ENCODE measurements around the gene RMDN2. TPM values are rescaled to one million over a fixed set of nuclear protein-coding genes. Genes with fewer than 3 reads are reported as not detected.
A peak's percentile ranks its signal among the peaks of the same experiment; 100 is the strongest.
"Not testable (repeated sequence)": the region's sequence is repeated elsewhere in the genome, so short reads cannot be mapped to it uniquely, and the experiment has no call there.

RMDN2 gene
- total RNA-seq, 2 experiments from 2014 or later, result 2.8 to 3.2 TPM

DNA sequence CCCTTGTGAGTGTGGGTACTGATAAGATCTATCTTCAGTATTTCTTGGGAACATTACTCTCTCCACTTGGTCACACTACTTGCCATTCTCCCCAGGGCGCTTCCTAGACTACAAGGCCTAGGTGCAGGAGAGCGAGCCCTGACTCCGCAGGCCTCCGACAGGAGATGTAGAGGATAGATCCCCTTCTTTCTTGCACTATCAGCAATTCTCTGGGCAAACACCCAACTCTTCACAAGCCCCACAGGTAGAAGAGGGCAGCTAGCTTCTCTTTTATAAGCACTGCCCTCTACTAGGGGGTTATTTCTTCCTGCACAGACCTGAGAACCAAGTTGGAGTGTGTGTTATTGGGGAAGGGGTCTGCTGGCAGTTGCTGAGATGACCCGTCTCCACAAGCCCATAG is 10.7 kb upstream of the RMDN2 start:
- DNase-seq, result no peak
- H3K4me1 Mint-ChIP-seq, result no peaks in the 10 kb centered on the region
- no peak overlapping the region for H3K4me3 Mint-ChIP-seq
- no peaks in the 10 kb centered on the region for H3K36me3 Mint-ChIP-seq
- no peaks in the 10 kb centered on the region for H3K9me3 Mint-ChIP-seq
- no peak overlapping the region for H3K27ac Mint-ChIP-seq
- H3K27me3 Mint-ChIP-seq, result no peaks in the 10 kb centered on the region

DNA sequence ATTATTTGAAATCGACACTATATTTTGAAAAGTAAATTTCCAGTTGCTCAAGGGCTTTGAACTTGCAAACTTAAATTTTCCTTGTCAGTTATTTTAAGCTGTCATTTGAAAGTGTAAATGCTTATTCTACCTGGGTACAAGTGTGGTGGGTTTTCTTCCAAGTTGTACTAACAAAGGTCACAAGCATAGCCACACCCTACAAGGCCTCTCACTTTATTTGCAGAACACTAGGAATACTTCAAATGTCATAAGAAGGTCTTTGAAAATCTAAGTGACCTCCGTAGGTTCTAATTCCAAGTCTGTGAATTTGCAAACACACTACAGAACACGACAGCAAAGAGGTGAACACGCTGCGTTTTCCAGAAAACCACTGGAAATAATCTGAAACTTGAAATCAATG is 9.3 kb upstream of the RMDN2 start:
- no peaks in the 10 kb centered on the region for H3K4me1 Mint-ChIP-seq
- H3K4me3 Mint-ChIP-seq, result no peak overlapping the region
- no peak overlapping the region for H3K27ac Mint-ChIP-seq
- no peaks in the 10 kb centered on the region for H3K36me3 Mint-ChIP-seq
- no peaks in the 10 kb centered on the region for H3K9me3 Mint-ChIP-seq
- no peaks in the 10 kb centered on the region for H3K27me3 Mint-ChIP-seq
- DNase-seq, result no peak

DNA sequence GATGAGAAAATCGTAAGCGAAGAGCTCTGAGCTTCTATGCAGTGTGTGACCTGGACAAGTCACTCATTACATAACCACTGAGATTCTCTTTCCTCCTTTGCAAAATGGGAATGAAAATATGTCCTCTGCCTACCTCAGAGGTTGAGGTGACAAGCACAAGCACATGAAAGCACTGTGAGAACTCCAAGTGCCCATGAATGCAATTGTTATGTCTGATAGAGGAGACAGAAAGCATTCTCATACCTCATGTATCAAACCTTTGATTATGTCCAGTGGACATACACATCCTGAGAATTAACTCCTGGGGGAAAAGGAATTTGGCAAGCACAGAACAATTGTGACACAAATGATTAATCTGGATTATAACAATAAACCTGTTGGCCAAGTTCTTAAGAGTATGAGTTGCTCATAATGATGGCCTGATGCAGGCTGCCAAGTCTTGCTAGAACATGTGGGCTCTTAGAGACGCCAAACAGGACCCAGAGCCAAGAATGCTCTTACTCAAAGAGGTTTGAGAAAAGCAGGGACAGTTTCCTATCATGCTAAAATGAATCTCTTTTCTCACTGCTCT is 8.5 kb upstream of the RMDN2 start:
- DNase-seq, result no peak
- H3K27me3 Mint-ChIP-seq, result no peaks in the 10 kb centered on the region
- H3K36me3 Mint-ChIP-seq, result no peaks in the 10 kb centered on the region
- no peak overlapping the region for H3K4me3 Mint-ChIP-seq
- H3K9me3 Mint-ChIP-seq, result no peaks in the 10 kb centered on the region
- H3K27ac Mint-ChIP-seq, result no peak overlapping the region
- H3K4me1 Mint-ChIP-seq, result no peaks in the 10 kb centered on the region

DNA sequence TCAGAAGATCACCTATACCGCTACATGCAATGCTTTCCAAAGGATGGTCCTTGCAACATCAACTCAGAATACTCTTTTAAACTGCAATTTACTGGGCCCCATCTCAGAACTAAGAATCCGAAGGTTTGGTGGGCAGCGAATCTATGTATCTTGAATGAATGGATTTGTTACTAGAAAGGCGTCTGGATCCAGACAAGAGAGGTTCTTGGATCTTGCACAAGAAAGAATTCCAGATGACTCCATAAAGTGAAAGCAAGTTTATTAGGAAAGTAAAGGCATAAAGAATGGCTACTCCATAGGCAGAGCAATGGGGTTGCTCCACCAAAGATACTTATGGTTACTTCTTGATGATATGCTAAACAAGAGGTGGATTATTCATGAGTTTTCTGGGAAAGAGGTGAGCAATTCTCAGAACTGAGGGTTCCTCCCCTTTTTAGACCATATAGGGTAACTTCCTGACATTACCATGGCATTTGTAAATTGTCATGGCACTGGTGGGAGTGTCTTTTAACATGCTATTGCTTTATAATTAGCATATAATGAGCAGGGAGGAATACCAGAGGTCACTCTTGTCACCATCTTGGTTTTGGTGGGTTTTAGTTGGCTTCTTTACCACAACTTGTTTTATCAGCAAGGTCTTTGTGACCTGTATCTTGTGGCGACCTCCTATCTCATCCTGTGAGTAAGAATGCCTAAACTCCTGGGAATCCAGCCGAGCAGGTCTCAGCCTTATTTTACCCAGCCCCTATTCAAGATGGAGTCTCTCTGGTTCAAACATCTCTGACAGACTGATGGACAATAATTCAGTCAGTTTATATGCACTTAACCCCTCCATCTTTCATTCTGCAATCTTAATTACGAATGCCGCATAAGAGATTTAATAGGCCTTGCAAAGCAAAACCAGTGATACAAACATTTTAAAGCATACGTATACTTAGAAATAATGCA is 7.5 kb upstream of the RMDN2 start:
- Mint-ChIP-seq H3K9me3 (no peaks in the 10 kb centered on the region), H3K4me3 (no peak overlapping the region), H3K27ac (no peak overlapping the region), H3K36me3 (no peaks in the 10 kb centered on the region), H3K4me1 (no peaks in the 10 kb centered on the region), H3K27me3 (peaks cover 2% of the 10 kb centered on the region)
- no peak for DNase-seq

DNA sequence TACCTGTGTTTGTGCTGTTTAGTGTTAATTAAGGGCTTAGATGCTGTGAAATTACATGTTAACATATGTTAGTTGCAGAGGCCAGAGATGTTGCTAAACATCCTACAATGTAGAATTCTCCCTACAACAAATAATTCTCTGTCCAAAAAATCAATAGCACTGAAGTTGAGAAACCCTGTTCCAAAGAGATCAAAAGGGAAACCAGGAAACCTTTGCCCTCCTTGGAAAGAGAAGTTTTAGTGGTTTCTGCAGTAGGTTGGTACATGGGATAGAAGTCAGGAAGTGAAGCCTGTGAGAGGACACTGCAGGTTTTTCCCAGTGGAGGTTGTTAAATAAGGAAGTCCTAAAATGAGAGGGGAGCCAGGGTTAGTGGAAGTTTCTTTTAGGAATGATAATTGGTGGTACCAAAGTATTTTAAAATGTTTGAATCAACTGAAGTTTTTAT is 6.3 kb upstream of the RMDN2 start:
- no peaks in the 10 kb centered on the region for H3K36me3 Mint-ChIP-seq
- H3K27me3 Mint-ChIP-seq, result peaks cover 4% of the 10 kb centered on the region

DNA sequence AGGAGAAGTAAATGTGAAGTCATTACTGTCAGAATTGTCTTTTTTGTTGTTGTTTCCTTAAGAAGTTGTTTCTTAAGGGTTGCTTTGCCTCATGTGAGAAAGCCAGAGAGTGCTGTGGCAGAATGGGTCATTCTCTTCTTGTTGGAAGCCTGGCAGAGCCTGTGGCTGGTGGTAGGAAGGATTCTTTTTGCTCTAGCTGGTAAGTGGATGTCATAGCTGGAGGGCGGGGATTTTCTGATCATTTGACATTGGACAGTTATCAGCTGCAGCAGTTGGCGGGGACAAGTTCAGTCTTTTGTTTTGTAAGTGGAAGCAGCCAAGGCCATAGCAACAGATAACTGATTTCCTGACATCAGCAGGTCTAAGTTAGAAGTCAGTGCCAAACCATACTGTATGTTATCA is 5.5 kb upstream of the RMDN2 start:
- H3K9me3 Mint-ChIP-seq, result no peaks in the 10 kb centered on the region
- H3K36me3 Mint-ChIP-seq, result no peaks in the 10 kb centered on the region
- peaks cover 7% of the 10 kb centered on the region for H3K4me1 Mint-ChIP-seq
- no peak overlapping the region for H3K27ac Mint-ChIP-seq
- H3K27me3 Mint-ChIP-seq, result peaks cover 4% of the 10 kb centered on the region
- no peak overlapping the region for H3K4me3 Mint-ChIP-seq
- no peak for DNase-seq

More for the DNA sequence above, 6.3 kb upstream of the RMDN2 start:
- Mint-ChIP-seq H3K27ac (no peak overlapping the region), H3K4me3 (no peak overlapping the region), H3K9me3 (no peaks in the 10 kb centered on the region), H3K4me1 (no peaks in the 10 kb centered on the region)
- DNase-seq, result no peak

DNA sequence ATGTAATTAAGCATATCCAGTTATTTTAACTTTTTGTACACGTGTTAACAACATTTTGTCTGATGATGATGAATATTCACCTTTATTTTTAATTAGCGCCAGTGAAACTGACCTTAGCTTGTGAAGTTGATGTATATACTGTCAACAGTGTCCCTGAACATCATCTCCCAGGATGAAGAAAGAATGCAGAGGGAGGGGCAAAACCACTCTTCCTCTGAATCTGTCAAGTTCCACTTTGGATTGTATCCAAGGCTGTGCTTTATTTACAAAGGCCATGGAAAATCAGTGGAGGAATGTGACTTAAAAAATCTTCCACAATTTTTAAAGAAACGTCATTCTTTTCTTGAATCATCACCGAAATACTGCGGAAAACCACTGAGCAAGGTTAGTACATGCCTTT is 4.5 kb upstream of the RMDN2 start:
- DNase-seq, result no peak
- Mint-ChIP-seq H3K36me3 (no peaks in the 10 kb centered on the region), H3K4me1 (peaks cover 9% of the 10 kb centered on the region), H3K27me3 (peaks cover 4% of the 10 kb centered on the region), H3K4me3 (no peak overlapping the region), H3K27ac (no peak overlapping the region), H3K9me3 (no peaks in the 10 kb centered on the region)

DNA sequence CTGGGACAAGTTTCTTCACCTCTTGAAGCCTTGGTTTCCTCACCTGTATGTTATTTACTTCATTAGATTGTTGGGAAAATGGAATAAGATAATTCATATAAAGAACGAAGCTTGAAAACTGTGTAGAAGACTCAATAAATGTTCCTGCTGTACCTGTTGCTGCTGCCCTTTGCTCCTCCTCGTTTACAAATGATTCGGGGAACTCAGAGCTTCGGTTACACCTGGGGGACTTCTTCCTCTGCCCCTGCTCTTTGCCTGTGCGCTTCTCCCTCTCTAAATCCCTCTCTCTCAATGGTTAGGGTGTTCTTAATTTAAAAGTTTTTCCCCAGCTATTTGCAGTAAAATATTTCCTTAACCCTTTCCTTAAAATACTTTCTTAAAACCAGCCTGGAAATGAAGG is 3.3 kb upstream of the RMDN2 start:
- Mint-ChIP-seq H3K4me3 (no peak overlapping the region), H3K27me3 (peaks cover 4% of the 10 kb centered on the region), H3K4me1 (peaks cover 9% of the 10 kb centered on the region), H3K36me3 (no peaks in the 10 kb centered on the region), H3K9me3 (no peaks in the 10 kb centered on the region), H3K27ac (no peak overlapping the region)
- DNase-seq, result no peak

DNA sequence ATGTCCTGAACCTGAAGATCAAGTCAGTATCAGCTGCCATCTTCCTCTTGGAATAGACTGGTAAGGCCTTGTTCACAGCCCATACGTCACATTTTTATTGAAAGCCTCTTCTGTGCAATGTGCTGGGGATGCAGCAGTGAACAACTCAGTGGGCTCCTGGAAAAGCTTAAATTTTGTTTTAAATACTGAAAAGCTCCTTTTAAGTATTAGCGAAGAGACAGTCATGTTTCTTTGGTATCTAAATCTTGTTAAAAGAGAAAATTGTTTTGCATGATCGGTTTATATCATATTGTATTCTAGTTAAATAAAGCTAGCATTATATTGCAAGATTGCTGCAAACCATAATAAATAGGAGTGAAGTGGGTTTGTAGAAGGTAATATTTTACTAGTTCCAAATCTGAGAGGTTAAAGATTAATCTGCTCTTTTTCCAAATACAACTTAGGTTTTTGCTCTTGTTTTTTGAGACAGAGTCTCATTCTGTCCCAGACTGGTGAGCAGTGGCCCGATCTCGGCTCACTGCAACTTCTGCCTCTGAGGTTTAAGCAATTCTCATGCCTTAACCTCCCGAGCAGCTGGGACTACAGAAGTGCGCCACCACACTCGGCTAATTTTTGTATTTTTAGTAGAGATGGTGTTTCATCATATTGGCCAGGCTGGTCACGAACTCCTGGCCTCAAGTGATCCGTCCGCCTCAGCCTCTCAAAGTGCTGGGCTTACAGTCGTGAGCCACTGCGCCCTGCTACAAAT is 1.6 kb upstream of the RMDN2 start:
- H3K27ac Mint-ChIP-seq, result no peak overlapping the region
- no peaks in the 10 kb centered on the region for H3K36me3 Mint-ChIP-seq
- no peak overlapping the region for H3K4me3 Mint-ChIP-seq
- peaks cover 16% of the 10 kb centered on the region for H3K4me1 Mint-ChIP-seq
- DNase-seq, result no peak
- H3K27me3 Mint-ChIP-seq, result peaks cover 4% of the 10 kb centered on the region
- no peaks in the 10 kb centered on the region for H3K9me3 Mint-ChIP-seq

DNA sequence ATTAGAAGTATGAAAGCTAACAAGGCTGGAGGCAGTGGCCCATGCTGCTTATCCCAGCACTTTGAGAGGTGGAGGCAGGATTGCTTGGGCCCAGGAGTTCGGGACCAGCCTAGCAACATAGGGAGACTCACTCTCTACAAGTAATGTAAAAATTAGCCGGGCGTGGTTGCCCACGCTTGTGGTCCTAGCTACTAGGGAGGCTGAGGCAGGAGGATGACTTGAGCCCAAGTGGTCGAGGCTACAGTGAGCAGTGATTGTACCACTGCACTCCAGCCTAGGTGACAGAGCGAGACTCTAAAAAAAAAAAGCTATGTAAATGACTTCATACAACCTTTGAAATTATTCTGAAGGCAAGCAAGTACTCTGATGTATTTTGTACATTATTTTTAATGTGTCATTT is 1.5 kb downstream of the RMDN2 start:
- peaks cover 27% of the 10 kb centered on the region for H3K4me1 Mint-ChIP-seq
- H3K36me3 Mint-ChIP-seq, result peaks cover 13% of the 10 kb centered on the region
- no peaks in the 10 kb centered on the region for H3K9me3 Mint-ChIP-seq
- H3K4me3 Mint-ChIP-seq, result no peak overlapping the region
- peaks cover 4% of the 10 kb centered on the region for H3K27me3 Mint-ChIP-seq
- no peak overlapping the region for H3K27ac Mint-ChIP-seq
- no peak for DNase-seq

DNA sequence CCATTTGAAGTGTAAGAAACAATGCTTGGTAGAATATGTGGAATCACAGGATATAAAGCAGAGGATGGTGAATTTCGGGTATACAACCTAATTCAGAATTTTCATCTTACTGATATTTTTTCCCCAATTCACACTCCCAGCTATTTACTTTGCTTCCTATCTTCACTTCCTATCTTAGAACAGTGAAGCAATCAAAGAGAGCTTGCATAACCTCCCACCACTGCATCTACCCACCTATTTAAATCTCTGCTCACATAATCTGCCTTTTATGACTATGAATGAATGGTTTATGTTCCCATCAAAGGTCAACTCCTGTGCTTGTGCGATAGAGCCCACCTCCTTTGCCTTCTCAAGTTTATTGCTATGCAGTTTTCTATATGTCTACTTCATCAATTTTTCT is 3.3 kb downstream of the RMDN2 start:
- no peak for DNase-seq
- no peak overlapping the region for H3K27ac Mint-ChIP-seq
- H3K36me3 Mint-ChIP-seq, result peaks cover 15% of the 10 kb centered on the region
- H3K4me1 Mint-ChIP-seq, result peaks cover 27% of the 10 kb centered on the region
- H3K27me3 Mint-ChIP-seq, result no peaks in the 10 kb centered on the region
- H3K4me3 Mint-ChIP-seq, result no peak overlapping the region
- H3K9me3 Mint-ChIP-seq, result peaks cover 1% of the 10 kb centered on the region

DNA sequence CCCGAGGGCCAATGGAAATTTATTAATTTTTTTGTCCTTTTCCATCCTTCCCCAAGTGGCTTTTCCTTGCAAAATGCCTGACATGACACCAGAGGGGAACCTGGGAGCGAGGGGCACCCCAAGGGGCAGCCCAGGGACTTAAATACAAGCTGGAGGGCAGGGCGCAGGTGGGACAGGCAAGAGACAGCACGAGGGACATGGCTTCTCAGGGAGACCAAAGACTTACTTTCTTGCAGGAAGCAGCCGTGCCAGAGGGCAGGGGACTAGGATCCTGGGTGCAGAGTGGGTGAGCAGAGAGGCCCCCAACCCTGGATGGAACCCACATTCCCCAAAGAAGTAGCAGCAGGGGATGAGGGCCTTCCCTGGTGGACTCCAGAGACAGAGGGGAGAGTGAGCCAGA is 5.3 kb downstream of the RMDN2 start:
- Mint-ChIP-seq H3K4me1 (peaks cover 33% of the 10 kb centered on the region), H3K36me3 (peaks cover 17% of the 10 kb centered on the region)
- H3K9me3 Mint-ChIP-seq, H3K27me3 Mint-ChIP-seq, DNase-seq, H3K4me3 Mint-ChIP-seq, H3K27ac Mint-ChIP-seq: not testable (repeated sequence)

DNA sequence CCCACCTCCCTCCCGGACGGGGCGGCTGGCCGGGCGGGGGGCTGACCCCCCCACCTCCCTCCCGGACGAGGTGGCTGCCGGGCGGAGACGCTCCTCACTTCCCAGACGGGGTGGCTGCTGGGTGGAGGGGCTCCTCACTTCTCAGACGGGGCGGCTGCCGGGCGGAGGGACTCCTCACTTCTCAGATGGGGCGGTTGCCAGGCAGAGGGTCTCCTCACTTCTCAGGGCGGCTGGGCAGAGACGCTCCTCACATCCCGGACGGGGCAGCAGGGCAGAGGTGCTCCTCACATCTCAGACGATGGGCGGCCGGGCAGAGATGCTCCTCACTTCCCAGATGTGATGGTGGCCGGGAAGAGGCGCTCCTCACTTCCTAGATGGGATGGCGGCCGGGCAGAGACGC is 7.8 kb downstream of the RMDN2 start:
- H3K27me3 Mint-ChIP-seq, H3K27ac Mint-ChIP-seq: not testable (repeated sequence)
- H3K36me3 Mint-ChIP-seq, result peaks cover 32% of the 10 kb centered on the region

DNA sequence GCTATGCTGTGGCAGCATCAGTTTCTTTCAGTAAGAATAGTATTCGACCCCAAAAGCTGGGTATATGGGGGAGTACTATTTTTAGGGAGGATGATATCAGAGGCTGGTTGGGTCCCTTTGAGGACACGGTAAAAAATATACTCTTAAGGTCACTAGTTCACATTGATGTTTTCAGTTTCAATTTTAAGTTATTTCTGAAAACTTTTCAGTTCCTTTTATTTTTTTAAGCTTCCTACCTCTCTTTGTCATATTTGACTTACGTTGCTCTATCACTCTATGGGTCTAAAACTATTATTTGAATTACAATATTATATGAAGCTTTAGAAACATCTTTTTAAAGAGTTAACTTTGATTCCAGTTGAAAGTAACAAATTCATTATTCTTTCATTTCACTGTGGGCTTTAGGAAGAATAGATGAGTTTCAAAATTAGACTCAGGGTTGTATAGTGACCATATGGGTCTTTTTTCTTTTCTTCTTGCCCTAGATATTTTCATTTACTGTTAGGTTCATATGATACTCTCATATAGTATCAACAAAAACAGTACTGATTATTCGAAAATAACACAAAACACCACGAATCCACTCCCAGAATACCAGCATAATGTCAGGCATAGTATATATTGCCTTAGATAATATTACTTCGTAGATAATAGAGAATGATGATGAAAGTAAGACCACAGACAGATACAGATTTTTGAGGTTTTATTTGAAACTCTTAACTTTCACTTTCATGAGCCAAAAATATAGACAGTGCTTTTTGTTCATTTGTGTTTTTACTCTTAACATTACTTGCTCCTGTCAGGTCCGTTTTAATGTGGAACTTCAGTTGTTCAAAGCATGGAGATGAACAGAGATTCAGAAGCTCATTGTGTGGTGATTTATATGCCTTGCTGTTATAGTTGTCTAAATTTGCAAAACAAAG is 9.8 kb downstream of the RMDN2 start:
- Mint-ChIP-seq H3K36me3 (peaks cover 48% of the 10 kb centered on the region), H3K27me3 (peaks cover 6% of the 10 kb centered on the region), H3K4me3 (peak overlapping the region; percentile 75), H3K9me3 (peaks cover 20% of the 10 kb centered on the region), H3K4me1 (peaks cover 40% of the 10 kb centered on the region), H3K27ac (peak overlapping the region; percentile 84)
- no peak for DNase-seq

More for the DNA sequence above, 7.8 kb downstream of the RMDN2 start:
- H3K4me3 Mint-ChIP-seq, DNase-seq, H3K9me3 Mint-ChIP-seq: not testable (repeated sequence)
- H3K4me1 Mint-ChIP-seq, result peaks cover 49% of the 10 kb centered on the region

All from activated naive CD8-positive, alpha-beta T cell treated with anti-CD3 and anti-CD28 coated beads for 36 hours (primary cell).